HepG2 (cell line): ENCODE results near the gene DBN1. TPM values are rescaled to one million over a fixed set of nuclear protein-coding genes. Genes with fewer than 3 reads are reported as not detected.

Source experiments
- CREB1 ChIP-seq, 2 experiments: fragments of 450-650 bp in 1 of 2; IDR thresholded peaks; 2 replicates each; pipeline ENCODE4 v1.6.1; 2016 to 2017; ENCODE audit warnings: control low read depth in 1 of 2, mild to moderate bottlenecking in 1 of 2, missing compliant biosample characterization in 1 of 2, missing genetic modification characterization in 1 of 2
- FOSL2 ChIP-seq: sonication (generic); formaldehyde crosslinking; IDR thresholded peaks from 2 replicates; pipeline ENCODE4 v1.4.0; 2020; ENCODE audit warnings: missing genetic modification reagents
- FOXJ3 ChIP-seq: sonication (generic); formaldehyde crosslinking; IDR thresholded peaks from 2 replicates; pipeline ENCODE4 v1.4.0; 2020; ENCODE audit warnings: missing genetic modification reagents, mild to moderate bottlenecking, borderline replicate concordance
- FOXK1 ChIP-seq: sonication (generic); formaldehyde crosslinking; IDR thresholded peaks from 2 replicates; pipeline ENCODE4 v1.4.0; 2020; ENCODE audit warnings: low read depth, missing genetic modification reagents, borderline replicate concordance
- GATAD1 ChIP-seq: IDR thresholded peaks from 2 replicates; pipeline ENCODE4 v1.6.1; 2016; ENCODE audit warnings: missing genetic modification reagents, missing compliant biosample characterization
- JARID2 ChIP-seq: sonication (generic); formaldehyde crosslinking; IDR thresholded peaks from 2 replicates; pipeline ENCODE4 v1.8.1; 2023; ENCODE audit warnings: missing genetic modification reagents, inconsistent platforms; ENCODE audit not compliant: insufficient replicate concordance
- JUND ChIP-seq: sonication (generic); formaldehyde crosslinking; IDR thresholded peaks from 2 replicates; pipeline ENCODE4 v1.8.0; 2022; ENCODE audit warnings: mild to moderate bottlenecking, missing genetic modification reagents
- KLF12 ChIP-seq: sonication (generic); formaldehyde crosslinking; IDR thresholded peaks from 2 replicates; pipeline ENCODE4 v1.4.0; 2020; ENCODE audit warnings: missing genetic modification reagents, borderline replicate concordance
- SRSF4 ChIP-seq: fragments of 200-400 bp; formaldehyde crosslinking; IDR thresholded peaks from one replicate; pipeline ENCODE4 v1.6.1; 2018; ENCODE audit warnings: mild to moderate bottlenecking, low read depth, low read length, moderate library complexity; ENCODE audit not compliant: poor library complexity, severe bottlenecking
- SUZ12 ChIP-seq: fragments of 150-350 bp; IDR thresholded peaks from 2 replicates; pipeline ENCODE4 v1.6.1; 2014; ENCODE audit warnings: low read depth, low read length
- ZNF18 ChIP-seq: sonication (generic); formaldehyde crosslinking; IDR thresholded peaks from 2 replicates; pipeline ENCODE4 v1.8.0; 2022; ENCODE audit warnings: mild to moderate bottlenecking, missing genetic modification reagents; ENCODE audit not compliant: insufficient replicate concordance
- ZNF335 ChIP-seq: sonication (generic); formaldehyde crosslinking; IDR thresholded peaks from 2 replicates; pipeline ENCODE4 v1.4.0; 2020; ENCODE audit warnings: missing genetic modification reagents
- ZNF383 ChIP-seq: sonication (generic); formaldehyde crosslinking; IDR thresholded peaks from 2 replicates; pipeline ENCODE4 v1.4.0; 2020; ENCODE audit warnings: missing genetic modification reagents, mild to moderate bottlenecking, borderline replicate concordance
- ZNF609 ChIP-seq: sonication (generic); formaldehyde crosslinking; IDR thresholded peaks from 2 replicates; pipeline ENCODE4 v1.4.0; 2020; ENCODE audit warnings: mild to moderate bottlenecking, missing genetic modification reagents, borderline replicate concordance
- ZNF816 ChIP-seq: sonication (generic); formaldehyde crosslinking; IDR thresholded peaks from 2 replicates; pipeline ENCODE4 v1.8.0; 2022; ENCODE audit warnings: missing genetic modification reagents, mild to moderate bottlenecking, borderline replicate concordance
- polyA plus RNA-seq, 8 experiments: library from polyadenylated mRNA; depleted of rRNA in 3 of 8; stranded (reverse) in 7 of 8; unstranded in 1 of 8; fragments of >200 nt; fragmentation: Illumina TruSeq in 4 of 8; extraction: Trizol in 4 of 8; gene quantifications; 2 replicates each; pipeline versions ENCODE4 v1.2.1 to v1.2.3, GENCODE V29; 2011 to 2016; ENCODE audit warnings: low read depth in 4 of 8, missing spikeins in 1 of 8, mixed read lengths in 1 of 8; ENCODE audit not compliant: insufficient read depth in 1 of 8
- total RNA-seq, 5 experiments: library from RNA; depleted of rRNA; stranded (reverse); fragments of >200 nt; fragmentation: Illumina TruSeq; extraction: Trizol; gene quantifications; 2 replicates each; pipeline ENCODE4 v1.2.3, GENCODE V29; 2016; ENCODE audit warnings: low read depth in 1 of 5
- TF ChIP-seq, protein P1 (sequence below): sonication (generic); formaldehyde crosslinking; IDR thresholded peaks from 2 replicates; pipeline ENCODE4 v1.8.1; 2022; ENCODE audit warnings: low read depth, mild to moderate bottlenecking, missing genetic modification reagents
- TF ChIP-seq, protein P2 (sequence below): IDR thresholded peaks from 2 replicates; pipeline ENCODE4 v1.6.1; 2016; ENCODE audit warnings: mild to moderate bottlenecking, missing biosample characterization, missing genetic modification reagents

DBN1 gene
- total and polyA plus RNA-seq, 2 of the 13 experiments (the other 11 are each of a cell fraction or from before 2014, with no cell fraction given): 27.0 to 37.3 TPM

- TF ChIP-seq ZNF609 (no peak; the same call in 1 of the 2 replicates), JUND (CRISPR knock-in tag) (no peak), ZNF383 (CRISPR knock-in tag) (no peak), FOXK1 (CRISPR knock-in tag) (no peak), FOSL2 (CRISPR knock-in tag) (peak; percentile 47), ZNF816 (CRISPR knock-in tag) (no peak), SRSF4 (no peak), SUZ12 (no peak), JARID2 (no peak), CREB1 (IDR thresholded peaks at IDR 0.05) (no peak), CREB1 (CRISPR knock-in tag; IDR thresholded peaks at IDR 0.05) (no peak), KLF12 (no peak), FOXJ3 (CRISPR knock-in tag) (no peak; the same call in 1 of the 2 replicates), GATAD1 (CRISPR knock-in tag) (no peak), ZNF335 (CRISPR knock-in tag) (no peak), ZNF18 (CRISPR knock-in tag) (no peak)
- TF ChIP-seq, protein P1, sequence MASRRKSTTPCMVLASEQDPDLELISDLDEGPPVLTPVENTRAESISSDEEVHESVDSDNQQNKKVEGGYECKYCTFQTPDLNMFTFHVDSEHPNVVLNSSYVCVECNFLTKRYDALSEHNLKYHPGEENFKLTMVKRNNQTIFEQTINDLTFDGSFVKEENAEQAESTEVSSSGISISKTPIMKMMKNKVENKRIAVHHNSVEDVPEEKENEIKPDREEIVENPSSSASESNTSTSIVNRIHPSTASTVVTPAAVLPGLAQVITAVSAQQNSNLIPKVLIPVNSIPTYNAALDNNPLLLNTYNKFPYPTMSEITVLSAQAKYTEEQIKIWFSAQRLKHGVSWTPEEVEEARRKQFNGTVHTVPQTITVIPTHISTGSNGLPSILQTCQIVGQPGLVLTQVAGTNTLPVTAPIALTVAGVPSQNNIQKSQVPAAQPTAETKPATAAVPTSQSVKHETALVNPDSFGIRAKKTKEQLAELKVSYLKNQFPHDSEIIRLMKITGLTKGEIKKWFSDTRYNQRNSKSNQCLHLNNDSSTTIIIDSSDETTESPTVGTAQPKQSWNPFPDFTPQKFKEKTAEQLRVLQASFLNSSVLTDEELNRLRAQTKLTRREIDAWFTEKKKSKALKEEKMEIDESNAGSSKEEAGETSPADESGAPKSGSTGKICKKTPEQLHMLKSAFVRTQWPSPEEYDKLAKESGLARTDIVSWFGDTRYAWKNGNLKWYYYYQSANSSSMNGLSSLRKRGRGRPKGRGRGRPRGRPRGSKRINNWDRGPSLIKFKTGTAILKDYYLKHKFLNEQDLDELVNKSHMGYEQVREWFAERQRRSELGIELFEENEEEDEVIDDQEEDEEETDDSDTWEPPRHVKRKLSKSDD (CRISPR knock-in tag): no peak
- TF ChIP-seq, protein P2, sequence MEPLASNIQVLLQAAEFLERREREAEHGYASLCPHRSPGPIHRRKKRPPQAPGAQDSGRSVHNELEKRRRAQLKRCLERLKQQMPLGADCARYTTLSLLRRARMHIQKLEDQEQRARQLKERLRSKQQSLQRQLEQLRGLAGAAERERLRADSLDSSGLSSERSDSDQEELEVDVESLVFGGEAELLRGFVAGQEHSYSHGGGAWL: no peak
These were observed 38.3 kb downstream of the DBN1 start (continued) for GRCh38 chr5:177434942-177435738.
